ENCODE measurements around the gene FSTL4. TPM values are rescaled to one million over a fixed set of nuclear protein-coding genes. Genes with fewer than 3 reads are reported as not detected.
A peak's percentile ranks its signal among the peaks of the same experiment; 100 is the strongest.

Gene FSTL4
- total RNA-seq, 2 donors from 2014 or later = not detected

GRCh38 chr5:133242221-133242835, 370.0 kb downstream of the FSTL4 start:
- Mint-ChIP-seq H3K4me1 (ENCODE audit: low read depth in 2 of 2) (peaks cover 9 to 12% of the 10 kb centered on the region in 2 donors), H3K27ac (no peak overlapping the region), H3K36me3 (no peaks in the 10 kb centered on the region), H3K4me3 (no peak overlapping the region), H3K27me3 (peaks cover 2 to 7% of the 10 kb centered on the region in 2 donors), H3K9me3 (no peaks in the 10 kb centered on the region)
- DNase-seq (ENCODE audit: low spot score) (no peak), ATAC-seq (peak; percentile 46 to 51)

- Mint-ChIP-seq H3K27me3 (peaks cover 5 to 7% of the 10 kb centered on the region in 2 donors), H3K36me3 (no peaks in the 10 kb centered on the region), H3K4me1 (ENCODE audit: low read depth in 2 of 2) (peaks cover 9 to 12% of the 10 kb centered on the region in 2 donors), H3K4me3 (no peak overlapping the region), H3K9me3 (no peaks in the 10 kb centered on the region), H3K27ac (no peak overlapping the region)
- DNase-seq (ENCODE audit: low spot score) (no peak), ATAC-seq (no peak)
Observed at GRCh38 chr5:133241179-133242092, 370.9 kb downstream of the FSTL4 start.

DNA sequence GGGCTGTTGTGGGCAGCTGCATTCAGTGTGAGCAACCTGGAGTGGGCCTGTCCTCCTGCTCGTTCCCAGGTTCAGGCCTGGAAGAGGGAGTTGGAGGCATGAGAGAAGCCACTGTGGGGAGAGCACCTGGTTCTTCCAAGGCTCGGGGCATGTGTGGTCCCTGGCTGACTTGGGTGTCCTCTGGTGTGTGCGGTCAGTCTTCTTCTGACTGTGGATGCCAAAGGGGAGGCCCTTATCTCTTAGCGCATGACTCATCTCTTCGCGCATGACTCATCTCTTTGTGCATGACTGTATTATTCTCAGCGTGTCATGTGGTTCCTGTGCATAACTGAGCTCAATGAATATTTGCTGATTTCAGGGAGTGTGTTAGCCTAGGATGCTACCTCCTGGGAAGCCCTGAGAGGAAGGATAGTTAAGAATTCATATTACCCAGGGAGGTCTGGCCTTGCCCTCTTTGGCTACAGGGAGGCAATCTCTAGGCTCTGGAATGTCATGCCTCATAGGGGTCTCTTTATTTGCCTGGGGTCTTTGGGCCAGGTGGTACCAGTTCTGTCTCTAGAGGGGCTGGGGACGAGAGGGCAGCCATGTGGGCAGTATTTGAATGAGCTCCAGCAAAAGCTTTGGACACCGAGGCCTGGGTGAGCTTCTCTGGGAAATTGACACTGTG, 371.8 kb downstream of the FSTL4 start:
- H3K9me3 Mint-ChIP-seq = no peaks in the 10 kb centered on the region
- peaks cover 5 to 7% of the 10 kb centered on the region in 2 donors for H3K27me3 Mint-ChIP-seq
- H3K36me3 Mint-ChIP-seq = no peaks in the 10 kb centered on the region
- H3K4me1 Mint-ChIP-seq (ENCODE audit: low read depth in 2 of 2) = peaks cover 9 to 11% of the 10 kb centered on the region in 2 donors
- DNase-seq (ENCODE audit: low spot score) = peak; percentile 73
- peak overlapping the region; percentile 23 for H3K4me3 Mint-ChIP-seq
- ATAC-seq = peak; percentile 90 to 93
- peak overlapping the region; percentile 36 to 39 for H3K27ac Mint-ChIP-seq

DNA sequence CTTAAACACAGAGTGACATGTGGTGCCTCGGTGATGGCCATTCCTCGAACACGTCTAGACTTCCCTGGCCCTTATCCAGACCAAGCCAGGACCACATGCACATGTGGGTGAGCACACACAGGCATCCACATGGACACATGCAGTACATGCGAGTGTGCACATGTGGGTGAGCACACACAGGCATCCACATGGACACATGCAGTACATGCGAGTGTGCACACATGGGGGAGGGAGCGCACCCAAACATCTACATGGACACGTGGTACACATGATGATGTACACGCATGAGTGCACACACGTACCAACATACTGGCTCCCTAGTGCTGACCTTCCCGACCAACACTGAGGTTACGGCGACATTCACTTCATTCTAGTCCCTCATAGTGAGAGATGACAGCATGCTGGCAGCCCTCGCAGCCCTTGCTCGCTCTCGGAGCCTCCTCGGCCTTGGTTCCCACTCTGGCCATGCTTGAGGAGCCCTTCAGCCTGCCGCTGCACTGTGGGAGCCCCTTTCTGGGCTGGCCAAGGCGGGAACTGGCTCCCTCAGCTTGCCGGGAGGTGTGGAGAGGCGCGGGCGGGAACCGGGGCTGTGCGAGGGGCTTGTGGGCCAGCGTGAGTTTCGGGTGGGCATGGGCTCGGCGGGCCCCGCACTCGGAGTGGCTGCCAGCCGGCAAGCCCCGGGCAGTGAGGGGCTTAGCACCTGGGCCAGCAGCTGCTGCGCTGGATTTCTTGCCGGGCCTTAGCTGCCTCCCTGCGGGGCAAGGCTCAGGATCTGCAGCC, 373.7 kb downstream of the FSTL4 start:
- no peaks in the 10 kb centered on the region for H3K9me3 Mint-ChIP-seq
- H3K27me3 Mint-ChIP-seq = peaks cover 4 to 7% of the 10 kb centered on the region in 2 donors
- H3K4me3 Mint-ChIP-seq = no peak overlapping the region
- peaks cover 6 to 9% of the 10 kb centered on the region in 2 donors for H3K4me1 Mint-ChIP-seq (ENCODE audit: low read depth in 2 of 2)
- no peaks in the 10 kb centered on the region for H3K36me3 Mint-ChIP-seq
- no peak overlapping the region for H3K27ac Mint-ChIP-seq
- DNase-seq (ENCODE audit: low spot score) (no peak), ATAC-seq (no peak)

GRCh38 chr5:133236976-133237375, 375.4 kb downstream of the FSTL4 start:
- DNase-seq (ENCODE audit: low spot score) (no peak), ATAC-seq (no peak)
- Mint-ChIP-seq H3K27me3 (peaks cover 3 to 7% of the 10 kb centered on the region in 2 donors), H3K9me3 (no peaks in the 10 kb centered on the region), H3K4me3 (no peak overlapping the region), H3K4me1 (ENCODE audit: low read depth in 2 of 2) (peaks cover 6 to 7% of the 10 kb centered on the region in 2 donors), H3K36me3 (no peaks in the 10 kb centered on the region), H3K27ac (no peak overlapping the region)

DNA sequence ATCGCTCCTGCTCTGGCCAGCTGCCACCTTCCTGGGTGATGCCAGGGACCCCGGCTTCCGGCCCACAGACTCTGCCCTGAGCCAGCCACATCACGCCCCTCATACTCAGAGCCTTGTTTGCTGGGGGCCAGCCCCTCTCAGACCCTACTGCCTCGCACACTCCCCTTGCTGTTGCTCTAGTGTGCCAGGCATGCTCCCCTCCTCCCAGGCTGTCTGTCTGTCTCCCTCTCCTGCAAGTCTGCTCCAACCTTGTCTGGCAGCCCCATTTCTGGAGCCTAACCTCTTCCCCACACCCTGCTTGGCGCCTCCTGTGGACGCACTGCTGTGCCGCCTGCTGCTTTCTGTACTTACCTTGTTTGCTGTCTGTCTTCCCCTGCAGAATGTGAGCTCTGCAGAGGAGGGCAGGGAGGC, 375.8 kb downstream of the FSTL4 start:
- Mint-ChIP-seq H3K9me3 (no peaks in the 10 kb centered on the region), H3K27ac (no peak overlapping the region), H3K36me3 (no peaks in the 10 kb centered on the region), H3K27me3 (peaks cover 3 to 7% of the 10 kb centered on the region in 2 donors), H3K4me1 (ENCODE audit: low read depth in 2 of 2) (peaks cover 5 to 6% of the 10 kb centered on the region in 2 donors), H3K4me3 (no peak overlapping the region)
- no peak for DNase-seq (ENCODE audit: low spot score)
- ATAC-seq = no peak

DNA sequence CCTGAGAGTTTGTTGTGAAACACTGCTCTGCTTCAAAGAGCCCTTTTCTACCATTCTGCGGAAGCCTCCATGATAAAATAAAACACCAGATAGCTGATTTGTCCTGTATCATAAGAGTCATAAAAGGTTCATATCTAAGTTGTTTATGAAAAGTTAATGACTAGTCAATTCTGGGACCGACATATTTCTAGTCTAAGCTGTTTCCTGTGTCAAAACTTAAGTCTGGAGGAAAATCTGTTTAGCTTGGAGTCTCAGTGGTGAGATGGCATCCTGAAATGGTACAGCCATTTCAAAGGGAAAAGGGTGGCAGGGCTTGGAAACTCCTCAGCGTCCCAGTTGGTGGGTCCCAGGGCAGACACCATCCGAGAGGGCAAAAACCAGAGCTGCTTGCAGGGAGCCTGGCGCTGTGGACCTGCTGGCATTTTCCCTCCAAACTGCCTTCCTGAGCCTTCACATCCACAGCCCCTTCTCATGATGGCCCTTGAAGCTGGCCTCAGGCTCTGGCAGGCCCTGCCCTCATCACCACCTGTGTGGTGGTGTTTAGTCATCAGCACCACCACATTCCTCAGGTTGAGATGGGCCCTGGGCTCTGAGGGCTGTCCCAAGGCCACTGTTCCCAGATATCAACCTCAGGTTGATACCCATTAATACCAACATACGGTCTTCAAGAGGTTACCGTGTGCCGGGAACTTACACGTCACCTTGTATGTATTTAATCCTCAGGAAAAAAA, 376.5 kb downstream of the FSTL4 start:
- H3K4me1 Mint-ChIP-seq (ENCODE audit: low read depth in 2 of 2) = peaks cover 4 to 6% of the 10 kb centered on the region in 2 donors
- H3K9me3 Mint-ChIP-seq = no peaks in the 10 kb centered on the region
- H3K36me3 Mint-ChIP-seq = no peaks in the 10 kb centered on the region
- DNase-seq (ENCODE audit: low spot score) (no peak), ATAC-seq (no peak)
- no peak overlapping the region for H3K27ac Mint-ChIP-seq
- no peak overlapping the region for H3K4me3 Mint-ChIP-seq
- H3K27me3 Mint-ChIP-seq = peaks cover 3 to 7% of the 10 kb centered on the region in 2 donors

GRCh38 chr5:133234911-133235310, 377.4 kb downstream of the FSTL4 start:
- H3K27ac Mint-ChIP-seq = no peak overlapping the region
- DNase-seq (ENCODE audit: low spot score) (no peak), ATAC-seq (no peak)
- H3K4me1 Mint-ChIP-seq (ENCODE audit: low read depth in 2 of 2) = no peaks in the 10 kb centered on the region
- peaks cover 3 to 7% of the 10 kb centered on the region in 2 donors for H3K27me3 Mint-ChIP-seq
- H3K36me3 Mint-ChIP-seq = no peaks in the 10 kb centered on the region
- H3K9me3 Mint-ChIP-seq = no peaks in the 10 kb centered on the region
- H3K4me3 Mint-ChIP-seq = no peak overlapping the region

GRCh38 chr5:133234273-133234672, 378.1 kb downstream of the FSTL4 start:
- Mint-ChIP-seq H3K27ac (no peak overlapping the region), H3K9me3 (no peaks in the 10 kb centered on the region), H3K27me3 (peaks cover 3 to 7% of the 10 kb centered on the region in 2 donors), H3K36me3 (no peaks in the 10 kb centered on the region), H3K4me1 (ENCODE audit: low read depth in 2 of 2) (no peaks in the 10 kb centered on the region), H3K4me3 (no peak overlapping the region)
- DNase-seq (ENCODE audit: low spot score) (no peak), ATAC-seq (no peak)

DNA sequence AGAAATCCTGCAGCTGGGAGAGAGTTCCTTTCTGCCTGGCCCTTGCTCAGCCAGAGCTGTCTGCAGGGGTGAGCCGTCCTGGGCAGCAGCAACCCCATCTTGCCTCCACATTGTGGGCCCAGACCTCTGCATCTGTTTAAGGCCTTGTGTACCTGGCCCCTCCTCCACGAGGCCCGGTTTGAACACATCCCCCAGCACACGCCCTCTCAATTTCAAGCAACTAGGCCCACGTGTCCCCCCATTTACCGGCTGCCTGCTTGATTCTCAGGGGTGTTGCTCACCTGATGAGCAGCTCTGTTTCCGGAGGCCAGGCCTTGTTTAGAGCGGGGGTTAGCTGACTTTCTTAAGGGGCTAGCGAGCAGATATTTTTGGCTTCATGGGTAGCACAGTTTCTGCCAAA, 378.7 kb downstream of the FSTL4 start:
- Mint-ChIP-seq H3K9me3 (no peaks in the 10 kb centered on the region), H3K4me1 (ENCODE audit: low read depth in 2 of 2) (no peaks in the 10 kb centered on the region), H3K36me3 (no peaks in the 10 kb centered on the region), H3K27ac (no peak overlapping the region), H3K4me3 (no peak overlapping the region), H3K27me3 (peaks cover 3 to 7% of the 10 kb centered on the region in 2 donors)
- ATAC-seq (no peak), DNase-seq (ENCODE audit: low spot score) (no peak)

- Mint-ChIP-seq H3K27me3 (peaks cover 3 to 4% of the 10 kb centered on the region in 2 donors), H3K4me3 (no peak overlapping the region), H3K4me1 (ENCODE audit: low read depth in 2 of 2) (no peaks in the 10 kb centered on the region), H3K9me3 (no peaks in the 10 kb centered on the region), H3K27ac (no peak overlapping the region), H3K36me3 (no peaks in the 10 kb centered on the region)
- ATAC-seq = peak in 1 of 2 donors; percentile 4
- no peak for DNase-seq (ENCODE audit: low spot score)
Observed at GRCh38 chr5:133232911-133233310, 379.4 kb downstream of the FSTL4 start.

DNA sequence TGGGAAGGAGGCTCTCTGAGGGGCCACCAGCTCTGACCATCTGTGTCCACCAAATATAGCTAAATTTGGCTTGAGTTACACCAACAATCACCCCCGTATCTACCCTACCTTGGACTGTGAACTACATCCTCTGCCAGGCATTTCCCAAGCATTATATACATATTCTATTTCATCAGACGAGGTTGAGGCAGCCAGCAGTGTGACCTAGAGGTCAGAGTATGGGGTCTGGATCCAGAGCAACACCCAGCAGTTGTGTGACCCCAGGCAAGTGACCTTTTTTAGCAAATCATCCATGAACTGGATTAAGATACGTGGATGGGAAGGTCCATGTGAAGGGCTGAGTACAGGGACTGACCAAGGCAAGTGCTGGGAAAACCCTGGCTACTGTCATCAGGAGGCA, 379.9 kb downstream of the FSTL4 start:
- Mint-ChIP-seq H3K36me3 (no peaks in the 10 kb centered on the region), H3K4me3 (no peak overlapping the region), H3K27ac (no peak overlapping the region), H3K27me3 (peaks cover 3 to 4% of the 10 kb centered on the region in 2 donors), H3K9me3 (no peaks in the 10 kb centered on the region), H3K4me1 (ENCODE audit: low read depth in 2 of 2) (no peaks in the 10 kb centered on the region)
- ATAC-seq (no peak), DNase-seq (ENCODE audit: low spot score) (no peak)

- Mint-ChIP-seq H3K27ac (no peak overlapping the region), H3K27me3 (peaks cover 7 to 9% of the 10 kb centered on the region in 2 donors), H3K9me3 (no peaks in the 10 kb centered on the region), H3K36me3 (no peaks in the 10 kb centered on the region), H3K4me1 (ENCODE audit: low read depth in 2 of 2) (no peaks in the 10 kb centered on the region), H3K4me3 (no peak overlapping the region)
- no peak for ATAC-seq
- DNase-seq (ENCODE audit: low spot score) = no peak
Observed at GRCh38 chr5:133232011-133232410, 380.3 kb downstream of the FSTL4 start.
